ENCODE data around the gene ACYP2.

The ACYP2 gene

DNA sequence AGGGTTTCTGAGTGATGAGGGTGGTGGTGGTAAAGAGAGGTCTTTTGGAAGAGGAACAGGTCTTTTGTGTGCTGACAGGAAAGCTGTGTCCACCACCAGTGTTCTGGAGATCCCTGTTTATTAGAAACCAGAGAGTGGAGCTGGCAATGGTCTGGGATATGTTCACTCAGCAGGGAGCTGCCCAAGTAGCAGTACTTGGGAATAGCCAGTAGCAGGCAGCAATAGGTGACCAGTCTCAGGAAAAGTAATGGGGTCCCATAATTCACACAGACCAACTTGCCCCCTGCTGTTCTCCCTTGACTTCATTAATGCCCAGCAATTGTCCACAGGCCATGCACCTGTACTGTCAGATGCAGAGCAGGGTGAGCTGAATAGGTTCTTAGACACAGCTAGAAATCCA lies 138.8 kb downstream of the ACYP2 start:
- Histone ChIP-seq H4K20me1 (ENCODE audit: low read depth, low read length) (no peaks in the 10 kb centered on the region), H3K79me2 (ENCODE audit: insufficient read depth, low read length) (no peaks in the 10 kb centered on the region), H3K27me3 (ENCODE audit: low read length) (no peaks in the 10 kb centered on the region), H3K27ac (ENCODE audit: low read depth, low read length) (no peak overlapping the region), H3K4me2 (ENCODE audit: low read depth, low read length, poor library complexity, severe bottlenecking) (no peak overlapping the region), H3K9me2 (replicated peaks; ENCODE audit: insufficient read depth, low read length) (no peaks in the 10 kb centered on the region), H3K9ac (ENCODE audit: low read length) (no peak overlapping the region), H3K4me3 (ENCODE audit: insufficient read depth, low read length, poor library complexity, severe bottlenecking) (no peak overlapping the region), H3K9me3 (ENCODE audit: insufficient read depth, low read length) (no peaks in the 10 kb centered on the region), H3F3A (ENCODE audit: insufficient read depth) (no peaks in the 10 kb centered on the region), H3K36me3 (ENCODE audit: low read length) (no peaks in the 10 kb centered on the region), H2AFZ (ENCODE audit: low read depth, low read length, severe bottlenecking) (no peak overlapping the region)
- TF ChIP-seq, protein P1, sequence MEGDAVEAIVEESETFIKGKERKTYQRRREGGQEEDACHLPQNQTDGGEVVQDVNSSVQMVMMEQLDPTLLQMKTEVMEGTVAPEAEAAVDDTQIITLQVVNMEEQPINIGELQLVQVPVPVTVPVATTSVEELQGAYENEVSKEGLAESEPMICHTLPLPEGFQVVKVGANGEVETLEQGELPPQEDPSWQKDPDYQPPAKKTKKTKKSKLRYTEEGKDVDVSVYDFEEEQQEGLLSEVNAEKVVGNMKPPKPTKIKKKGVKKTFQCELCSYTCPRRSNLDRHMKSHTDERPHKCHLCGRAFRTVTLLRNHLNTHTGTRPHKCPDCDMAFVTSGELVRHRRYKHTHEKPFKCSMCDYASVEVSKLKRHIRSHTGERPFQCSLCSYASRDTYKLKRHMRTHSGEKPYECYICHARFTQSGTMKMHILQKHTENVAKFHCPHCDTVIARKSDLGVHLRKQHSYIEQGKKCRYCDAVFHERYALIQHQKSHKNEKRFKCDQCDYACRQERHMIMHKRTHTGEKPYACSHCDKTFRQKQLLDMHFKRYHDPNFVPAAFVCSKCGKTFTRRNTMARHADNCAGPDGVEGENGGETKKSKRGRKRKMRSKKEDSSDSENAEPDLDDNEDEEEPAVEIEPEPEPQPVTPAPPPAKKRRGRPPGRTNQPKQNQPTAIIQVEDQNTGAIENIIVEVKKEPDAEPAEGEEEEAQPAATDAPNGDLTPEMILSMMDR (IDR thresholded peaks at IDR 0.05; ENCODE audit: insufficient read depth, low read length, poor library complexity, severe bottlenecking) = no peak
- TF ChIP-seq EZH2phosphoT487 (conservative IDR thresholded peaks at IDR 0.05; ENCODE audit: low read length) = no peak

DNA sequence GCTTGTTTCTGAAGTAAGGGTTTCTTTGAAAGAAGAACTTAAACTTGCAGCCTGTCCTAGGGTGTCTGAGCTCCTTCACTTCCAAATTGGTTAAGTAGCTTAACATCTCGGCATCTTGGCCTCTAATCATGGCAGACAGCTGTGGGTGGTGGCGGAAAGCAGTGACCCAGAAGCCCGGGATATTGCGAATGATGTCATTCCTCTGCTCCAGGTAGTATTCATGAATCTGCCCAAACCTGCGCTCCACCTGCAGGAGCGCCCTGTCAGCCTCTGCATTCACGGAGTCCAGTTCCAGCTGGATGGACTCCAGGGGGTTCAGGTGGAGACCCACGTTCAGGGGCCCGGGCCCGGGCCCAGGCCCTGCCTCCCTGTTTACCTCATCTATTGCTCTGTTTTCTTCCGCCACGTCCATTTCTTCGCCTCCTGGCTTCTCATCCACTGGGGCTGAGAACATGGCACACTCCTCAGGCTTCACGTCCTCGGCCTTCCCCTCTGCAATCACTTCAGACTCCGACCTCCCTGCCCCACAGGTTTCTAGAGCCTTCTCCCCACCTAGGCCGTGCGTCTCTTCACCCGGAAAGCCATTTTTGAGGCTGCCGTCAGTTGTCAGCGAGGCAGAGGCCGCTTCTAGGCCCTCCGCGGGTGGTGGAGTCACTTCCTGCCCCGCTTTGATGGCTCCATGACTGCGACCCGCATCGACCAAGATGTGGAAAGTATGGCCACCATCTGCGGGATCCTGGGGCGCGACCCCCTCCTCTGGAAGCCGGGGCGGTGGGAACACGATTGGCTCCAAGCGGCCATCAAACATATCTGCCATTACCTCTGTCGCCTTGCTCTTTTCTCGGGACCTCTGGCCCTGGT lies 140.0 kb downstream of the ACYP2 start:
- no peaks in the 10 kb centered on the region for H4K20me1 ChIP-seq (ENCODE audit: low read depth, low read length)
- no peaks in the 10 kb centered on the region for H3K9me3 ChIP-seq (ENCODE audit: insufficient read depth, low read length)
- no peak overlapping the region for H3K4me3 ChIP-seq (ENCODE audit: insufficient read depth, low read length, poor library complexity, severe bottlenecking)
- no peaks in the 10 kb centered on the region for H3K9me2 ChIP-seq (replicated peaks; ENCODE audit: insufficient read depth, low read length)
- H3K36me3 ChIP-seq (ENCODE audit: low read length) = no peaks in the 10 kb centered on the region
- H3K27ac ChIP-seq (ENCODE audit: low read depth, low read length) = no peak overlapping the region
- H3K9ac ChIP-seq (ENCODE audit: low read length) = no peak overlapping the region
- no peaks in the 10 kb centered on the region for H3K27me3 ChIP-seq (ENCODE audit: low read length)
- no peaks in the 10 kb centered on the region for H3K79me2 ChIP-seq (ENCODE audit: insufficient read depth, low read length)
- no peaks in the 10 kb centered on the region for H3F3A ChIP-seq (ENCODE audit: insufficient read depth)
- TF ChIP-seq EZH2phosphoT487 (conservative IDR thresholded peaks at IDR 0.05; ENCODE audit: low read length) = no peak
- TF ChIP-seq, protein P1 (IDR thresholded peaks at IDR 0.05; ENCODE audit: insufficient read depth, low read length, poor library complexity, severe bottlenecking) = no peak
- H3K4me2 ChIP-seq (ENCODE audit: low read depth, low read length, poor library complexity, severe bottlenecking) = no peak overlapping the region
- no peak overlapping the region for H2AFZ ChIP-seq (ENCODE audit: low read depth, low read length, severe bottlenecking)

DNA sequence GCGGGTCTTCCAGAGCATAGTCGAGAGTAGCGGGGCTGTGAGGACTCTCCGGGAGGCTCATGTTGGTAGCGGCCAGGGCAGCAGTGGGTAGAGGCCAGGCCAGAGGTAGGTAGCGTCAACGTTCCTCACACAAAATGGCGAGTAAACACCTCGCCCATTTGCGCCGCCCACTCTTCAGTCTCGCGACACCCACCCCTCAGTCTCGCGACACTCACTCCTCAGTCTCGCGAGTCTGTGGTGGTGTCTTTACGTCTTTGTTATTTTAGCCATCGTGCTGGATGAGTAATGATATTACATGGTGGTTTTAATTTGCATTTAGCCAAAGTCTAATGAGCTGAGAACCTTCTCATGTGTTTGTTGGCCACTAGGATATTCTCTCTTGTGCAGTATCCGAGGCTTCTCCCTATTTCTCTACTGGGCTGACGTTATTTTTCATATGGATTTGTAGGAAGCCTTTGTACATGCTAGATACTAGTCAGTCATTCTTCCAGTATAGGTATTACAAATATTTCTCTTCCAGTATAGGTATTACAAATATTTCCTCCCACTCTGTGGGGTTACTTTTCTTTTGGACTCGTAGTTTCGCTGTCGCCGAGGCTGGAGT lies 140.8 kb downstream of the ACYP2 start, which contains the start of gene TSPYL6:
Gene TSPYL6 (minus strand): TSS at position 139 of the 604 bp plus-strand sequence. CDS start 78 bp downstream, at position 61.
- no peaks in the 10 kb centered on the region for H3K9me2 ChIP-seq (replicated peaks; ENCODE audit: insufficient read depth, low read length)
- H2AFZ ChIP-seq (ENCODE audit: low read depth, low read length, severe bottlenecking) = no peak within 1 kb of the TSS
- H4K20me1 ChIP-seq (ENCODE audit: low read depth, low read length) = no peaks in the 10 kb centered on the region
- no peaks in the 10 kb centered on the region for H3F3A ChIP-seq (ENCODE audit: insufficient read depth)
- no peak within 1 kb of the TSS for H3K4me2 ChIP-seq (ENCODE audit: low read depth, low read length, poor library complexity, severe bottlenecking)
- H3K36me3 ChIP-seq (ENCODE audit: low read length) = no peaks in the 10 kb centered on the region
- no peak within 1 kb of the TSS for H3K4me3 ChIP-seq (ENCODE audit: insufficient read depth, low read length, poor library complexity, severe bottlenecking)
- no peaks in the 10 kb centered on the region for H3K9me3 ChIP-seq (ENCODE audit: insufficient read depth, low read length)
- H3K27me3 ChIP-seq (ENCODE audit: low read length) = no peaks in the 10 kb centered on the region
- H3K27ac ChIP-seq (ENCODE audit: low read depth, low read length) = no peak within 1 kb of the TSS
- no peak for TF ChIP-seq EZH2phosphoT487 (conservative IDR thresholded peaks at IDR 0.05; ENCODE audit: low read length)
- TF ChIP-seq, protein P1 (IDR thresholded peaks at IDR 0.05; ENCODE audit: insufficient read depth, low read length, poor library complexity, severe bottlenecking) = no peak
- no peak within 1 kb of the TSS for H3K9ac ChIP-seq (ENCODE audit: low read length)
- H3K79me2 ChIP-seq (ENCODE audit: insufficient read depth, low read length) = no peaks in the 10 kb centered on the region
